IPS-20b (cell line): Measurements from ENCODE around the gene MYO9A.
"Not testable (repeated sequence)": the region's sequence is repeated elsewhere in the genome, so short reads cannot be mapped to it uniquely, and the experiment has no call there.

Source experiments
- H3K27ac ChIP-seq: one replicate; pipeline ENCODE4 v1.5.1; 2013; ENCODE audit warnings: low read length
- H3K27me3 ChIP-seq: 2 replicates; pipeline ENCODE4 v1.6.1; 2013; ENCODE audit warnings: mild to moderate bottlenecking, low read length, inconsistent platforms; ENCODE audit not compliant: insufficient read depth
- H3K36me3 ChIP-seq: 2 replicates; pipeline ENCODE4 v1.6.1; 2013; ENCODE audit warnings: low read depth, mild to moderate bottlenecking, inconsistent platforms, low read length, moderate library complexity; ENCODE audit not compliant: insufficient read depth
- H3K4me1 ChIP-seq: 2 replicates; pipeline ENCODE4 v1.6.1; 2013; ENCODE audit warnings: mild to moderate bottlenecking, control low read depth, inconsistent platforms, low read length, moderate library complexity; ENCODE audit not compliant: insufficient read depth
- H3K4me3 ChIP-seq: 2 replicates; pipeline ENCODE4 v1.5.1; 2013; ENCODE audit warnings: mild to moderate bottlenecking, low read length, inconsistent platforms
- H3K9ac ChIP-seq: 2 replicates; pipeline ENCODE4 v1.6.1; 2013; ENCODE audit warnings: low read depth, mild to moderate bottlenecking, inconsistent platforms, low read length, moderate library complexity
- H3K9me3 ChIP-seq: 2 replicates; pipeline ENCODE4 v1.6.1; 2013; ENCODE audit warnings: mild to moderate bottlenecking, low read depth, low read length, inconsistent platforms; ENCODE audit not compliant: insufficient read depth

Gene MYO9A

GRCh38 chr15:72021604-72022003 is 96.3 kb downstream of the MYO9A start:
- Histone ChIP-seq H3K36me3 (no peaks in the 10 kb centered on the region), H3K27me3 (no peaks in the 10 kb centered on the region), H3K4me1 (no peaks in the 10 kb centered on the region), H3K9ac (no peak overlapping the region), H3K9me3 (no peaks in the 10 kb centered on the region), H3K27ac (no peak overlapping the region), H3K4me3 (no peak overlapping the region)

DNA sequence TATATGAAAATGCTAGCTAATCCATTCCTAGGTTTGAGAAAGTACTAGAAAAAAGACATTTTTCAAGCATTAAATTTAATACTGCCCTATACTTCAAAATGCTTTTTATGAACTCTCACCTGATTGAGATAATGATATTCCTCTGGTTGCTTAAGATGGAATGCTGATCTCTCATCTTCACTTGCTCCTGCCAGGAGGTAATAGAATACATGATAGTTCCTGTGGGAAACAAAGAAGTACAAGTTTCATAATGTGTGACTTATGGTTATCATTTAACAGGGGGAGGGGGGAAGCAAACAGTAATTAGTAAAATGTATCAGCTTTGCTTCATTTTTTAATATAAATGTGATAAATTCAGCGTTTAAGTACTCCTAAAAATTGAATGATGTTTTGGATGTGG is 97.2 kb downstream of the MYO9A start:
- Histone ChIP-seq H3K4me1 (no peaks in the 10 kb centered on the region), H3K4me3 (no peak overlapping the region), H3K36me3 (no peaks in the 10 kb centered on the region), H3K27me3 (no peaks in the 10 kb centered on the region), H3K9me3 (no peaks in the 10 kb centered on the region), H3K27ac (no peak overlapping the region), H3K9ac (no peak overlapping the region)

- H3K27ac ChIP-seq, H3K9me3 ChIP-seq, H3K36me3 ChIP-seq, H3K4me1 ChIP-seq, H3K27me3 ChIP-seq, H3K9ac ChIP-seq, H3K4me3 ChIP-seq: not testable (repeated sequence)
Observed at GRCh38 chr15:72014555-72014954, 103.4 kb downstream of the MYO9A start.

GRCh38 chr15:72013703-72014102 is 104.2 kb downstream of the MYO9A start:
- Histone ChIP-seq H3K9ac (no peak overlapping the region), H3K4me1 (no peaks in the 10 kb centered on the region)

GRCh38 chr15:72011302-72011942 is 106.5 kb downstream of the MYO9A start:
- H3K27me3 ChIP-seq, result no peaks in the 10 kb centered on the region
- no peaks in the 10 kb centered on the region for H3K9me3 ChIP-seq
- no peak overlapping the region for H3K9ac ChIP-seq
- H3K4me3 ChIP-seq, result no peak overlapping the region
- H3K36me3 ChIP-seq, result no peaks in the 10 kb centered on the region; the same call in 1 of the 2 replicates
- H3K27ac ChIP-seq, result no peak overlapping the region
- H3K4me1 ChIP-seq, result no peaks in the 10 kb centered on the region

More at GRCh38 chr15:72013703-72014102, 104.2 kb downstream of the MYO9A start:
- Histone ChIP-seq H3K9me3 (no peaks in the 10 kb centered on the region), H3K36me3 (no peaks in the 10 kb centered on the region), H3K27me3 (no peaks in the 10 kb centered on the region), H3K4me3 (no peak overlapping the region), H3K27ac (no peak overlapping the region)

GRCh38 chr15:72009222-72009621 is 108.7 kb downstream of the MYO9A start:
- H3K4me3 ChIP-seq, result no peak overlapping the region
- H3K27ac ChIP-seq, result no peak overlapping the region
- no peaks in the 10 kb centered on the region; the same call in 1 of the 2 replicates for H3K36me3 ChIP-seq
- no peaks in the 10 kb centered on the region for H3K4me1 ChIP-seq
- H3K27me3 ChIP-seq, result no peaks in the 10 kb centered on the region
- H3K9me3 ChIP-seq, result no peaks in the 10 kb centered on the region
- no peak overlapping the region for H3K9ac ChIP-seq

GRCh38 chr15:72006382-72006781 is 111.6 kb downstream of the MYO9A start:
- no peaks in the 10 kb centered on the region for H3K27me3 ChIP-seq
- H3K4me3 ChIP-seq, result no peak overlapping the region
- no peaks in the 10 kb centered on the region; the same call in 1 of the 2 replicates for H3K36me3 ChIP-seq
- no peak overlapping the region for H3K9ac ChIP-seq
- H3K27ac ChIP-seq, result no peak overlapping the region
- no peaks in the 10 kb centered on the region for H3K4me1 ChIP-seq
- no peaks in the 10 kb centered on the region for H3K9me3 ChIP-seq

DNA sequence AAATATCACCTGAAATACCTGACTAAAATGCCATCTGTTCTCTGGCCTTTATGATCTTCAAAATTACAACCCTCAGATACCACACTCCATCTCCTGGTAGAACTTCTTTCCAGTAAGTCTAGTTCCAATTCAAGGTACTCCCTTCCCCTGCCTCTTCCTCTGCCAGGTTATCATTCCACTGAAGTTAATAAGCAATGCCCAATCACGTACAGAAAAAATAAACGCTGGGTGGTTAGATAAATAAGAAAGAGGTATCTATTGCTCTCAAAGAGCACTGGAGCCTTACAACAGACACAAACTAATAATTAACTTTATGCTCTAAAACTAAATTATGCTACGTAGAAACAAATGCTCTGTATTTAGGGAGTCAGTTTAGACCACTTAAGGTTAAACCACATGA is 112.5 kb downstream of the MYO9A start:
- H3K9ac ChIP-seq, result no peak overlapping the region
- H3K4me3 ChIP-seq, result no peak overlapping the region
- H3K27me3 ChIP-seq, result no peaks in the 10 kb centered on the region
- no peaks in the 10 kb centered on the region for H3K9me3 ChIP-seq
- no peaks in the 10 kb centered on the region for H3K4me1 ChIP-seq
- H3K27ac ChIP-seq, result no peak overlapping the region
- H3K36me3 ChIP-seq, result no peaks in the 10 kb centered on the region; the same call in 1 of the 2 replicates

GRCh38 chr15:71999807-72000206 is 118.1 kb downstream of the MYO9A start:
- Histone ChIP-seq H3K4me1 (no peaks in the 10 kb centered on the region), H3K9me3 (no peaks in the 10 kb centered on the region), H3K27ac (no peak overlapping the region), H3K9ac (no peak overlapping the region), H3K4me3 (no peak overlapping the region), H3K36me3 (no peaks in the 10 kb centered on the region), H3K27me3 (no peaks in the 10 kb centered on the region)

DNA sequence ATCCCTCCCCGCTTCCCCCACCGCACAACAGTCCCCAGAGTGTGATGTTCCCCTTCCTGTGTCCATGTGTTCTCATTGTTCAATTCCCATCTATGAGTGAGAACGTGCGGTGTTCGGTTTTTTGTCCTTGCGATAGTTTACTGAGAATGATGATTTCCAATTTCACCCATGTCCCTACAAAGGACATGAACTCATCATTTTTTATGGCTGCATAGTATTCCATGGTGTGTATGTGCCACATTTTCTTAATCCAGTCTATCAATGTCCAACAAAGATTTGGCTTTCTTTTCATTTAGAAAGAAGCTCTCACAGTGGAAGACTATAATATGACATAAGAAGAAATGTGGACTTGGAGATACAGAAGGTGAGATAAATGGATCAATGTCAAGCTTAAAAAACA is 119.2 kb downstream of the MYO9A start:
- not testable (repeated sequence) for H3K9me3 ChIP-seq, H3K9ac ChIP-seq, H3K36me3 ChIP-seq, H3K4me1 ChIP-seq, H3K27me3 ChIP-seq, H3K27ac ChIP-seq, H3K4me3 ChIP-seq

DNA sequence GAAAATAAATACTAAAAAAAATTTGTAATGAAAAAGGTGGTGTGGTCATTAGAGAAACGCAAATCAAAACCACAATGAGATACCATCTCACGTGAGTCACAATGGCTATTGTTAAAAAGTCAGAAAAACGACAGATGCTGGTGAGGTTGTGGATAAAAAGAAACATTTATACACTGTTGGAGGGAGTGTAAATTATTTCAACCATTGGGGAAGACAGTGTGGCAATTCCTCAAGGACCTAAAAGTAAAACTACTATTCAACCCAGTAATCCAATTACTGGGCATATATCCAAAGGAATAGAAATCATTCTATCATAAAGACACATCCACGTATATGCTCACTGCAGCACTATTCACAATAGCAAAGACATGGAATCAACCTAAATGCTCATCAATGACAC is 120.3 kb downstream of the MYO9A start:
- H3K9me3 ChIP-seq, result no peaks in the 10 kb centered on the region
- H3K27me3 ChIP-seq, result no peaks in the 10 kb centered on the region
- no peak overlapping the region for H3K27ac ChIP-seq
- H3K9ac ChIP-seq, result no peak overlapping the region
- H3K36me3 ChIP-seq, result no peaks in the 10 kb centered on the region
- no peak overlapping the region for H3K4me3 ChIP-seq
- H3K4me1 ChIP-seq, result no peaks in the 10 kb centered on the region

GRCh38 chr15:71975816-71976150 is 142.2 kb downstream of the MYO9A start:
- Histone ChIP-seq H3K9ac (no peak overlapping the region), H3K27ac (no peak overlapping the region), H3K9me3 (no peaks in the 10 kb centered on the region), H3K4me3 (no peak overlapping the region), H3K4me1 (no peaks in the 10 kb centered on the region), H3K36me3 (no peaks in the 10 kb centered on the region), H3K27me3 (no peaks in the 10 kb centered on the region)
